A549 (cell line): Measurements from ENCODE around the gene SHANK2. TPM values are rescaled to one million over a fixed set of nuclear protein-coding genes. Genes with fewer than 3 reads are reported as not detected.

ENCODE experiments used
- ATAC-seq, 2 experiments: fragments of 200-7000 bp in 1 of 2; fragments of >200 bp in 1 of 2; cut with Nextera tagmentation in 1 of 2; cut with Tn5 transposase in 1 of 2; 3 replicates each; pipeline versions ENCODE4 v1.8.0 to v1.9.1; 2018 to 2020; ENCODE audit warnings: mild to moderate bottlenecking in 1 of 2, moderate library complexity in 1 of 2
- CTCF ChIA-PET: fragments of 300-600 bp; sonication (Branson Sonifier 250); formaldehyde crosslinking; extraction: SDS; loops from one replicate; lab custom pipeline; 2021; ENCODE audit warnings: antibody characterized with exemption, inconsistent platforms; lab: Yijun Ruan, JAX
- POLR2A ChIA-PET: fragments of 350-600 bp; formaldehyde crosslinking; extraction: SDS; loops from one replicate; lab custom pipeline; 2021; ENCODE audit warnings: antibody characterized with exemption, inconsistent platforms; lab: Yijun Ruan, JAX
- DNase-seq, 2 experiments: peaks; one replicate each; pipeline versions ENCODE4 v3.0.0 to v3.0.0-alpha.2; 2011 to 2016; ENCODE audit warnings: low read depth in 1 of 2, low spot score in 1 of 2
- FAIRE-seq: peaks from 2 replicates; lab custom pipeline; 2011; peaks lifted over from hg19 to GRCh38; lab: Jason Lieb, UNC
- H3K27ac ChIP-seq, 2 experiments: fragments of >200 bp; sonication (Bioruptor Twin); formaldehyde crosslinking; 3 replicates each; pipeline ENCODE4 v1.5.1; 2016 to 2017
- H3K4me1 ChIP-seq: fragments of >200 bp; sonication (Bioruptor Twin); formaldehyde crosslinking; 3 replicates; pipeline ENCODE4 v1.6.1; 2016
- H3K4me2 ChIP-seq: fragments of >200 bp; sonication (Bioruptor Twin); formaldehyde crosslinking; 3 replicates; pipeline ENCODE4 v1.6.1; 2016
- H3K4me3 ChIP-seq: fragments of >200 bp; sonication (Bioruptor Twin); formaldehyde crosslinking; 3 replicates; pipeline ENCODE4 v1.5.1; 2016
- H3K9me3 ChIP-seq: fragments of >200 bp; sonication (Bioruptor Twin); formaldehyde crosslinking; 3 replicates; pipeline ENCODE4 v1.6.1; 2016
- BCL3 ChIP-seq: fragments of >200 bp; sonication (Bioruptor Twin); formaldehyde crosslinking; IDR thresholded peaks from 3 replicates; pipeline ENCODE4 v1.6.1; 2016
- CEBPB ChIP-seq, 2 experiments: fragments of >200 bp in 1 of 2; sonication (Bioruptor Twin) in 1 of 2; formaldehyde crosslinking in 1 of 2; IDR thresholded peaks; 2 replicates each; pipeline ENCODE4 v1.6.1; 2012 to 2016
- EHF ChIP-seq: fragments of 250-450 bp; sonication (Bioruptor Pico); IDR thresholded peaks from 2 replicates; pipeline ENCODE4 v1.5.0; 2020; ENCODE audit warnings: mild to moderate bottlenecking
- EHMT2 ChIP-seq: fragments of 200-600 bp; sonication (generic); IDR thresholded peaks from 2 replicates; pipeline ENCODE4 v1.6.1; 2016; ENCODE audit warnings: antibody characterized with exemption, low read depth, mild to moderate bottlenecking, moderate library complexity
- EP300 ChIP-seq, 2 experiments: fragments of >200 bp; sonication (Bioruptor Twin); formaldehyde crosslinking; IDR thresholded peaks; 2 replicates in 1 of 2; 3 replicates in 1 of 2; pipeline ENCODE4 v1.6.1; 2016 to 2017
- FOSB ChIP-seq: fragments of 250-450 bp; sonication (Bioruptor Pico); IDR thresholded peaks from 2 replicates; pipeline ENCODE4 v1.5.0; 2020; ENCODE audit warnings: mild to moderate bottlenecking, moderate library complexity
- FOSL2 ChIP-seq, 2 experiments: fragments of 450-650 bp in 1 of 2; fragments of >200 bp in 1 of 2; sonication (Bioruptor Twin) in 1 of 2; formaldehyde crosslinking; IDR thresholded peaks; 2 replicates each; pipeline versions ENCODE4 v1.5.0 to v1.6.1; 2016 to 2020; ENCODE audit warnings: mild to moderate bottlenecking in 1 of 2, moderate library complexity in 1 of 2
- FOXS1 ChIP-seq: fragments of 250-450 bp; sonication (Bioruptor Pico); IDR thresholded peaks from 2 replicates; pipeline ENCODE4 v1.5.0; 2020; ENCODE audit warnings: mild to moderate bottlenecking, moderate library complexity
- GATA3 ChIP-seq: IDR thresholded peaks from 2 replicates; pipeline ENCODE4 v1.6.1; 2012; ENCODE audit warnings: borderline replicate concordance
- HES2 ChIP-seq: fragments of >200 bp; sonication (Bioruptor Twin); formaldehyde crosslinking; IDR thresholded peaks from 2 replicates; pipeline ENCODE4 v1.6.1; 2016
- HMGXB4 ChIP-seq: fragments of 250-450 bp; sonication (Bioruptor Pico); IDR thresholded peaks from 2 replicates; pipeline ENCODE4 v1.5.0; 2021; ENCODE audit warnings: mild to moderate bottlenecking, moderate library complexity, borderline replicate concordance
- HOXA7 ChIP-seq: fragments of 250-450 bp; sonication (Bioruptor Pico); IDR thresholded peaks from 2 replicates; pipeline ENCODE4 v1.5.0; 2020; ENCODE audit warnings: mild to moderate bottlenecking, moderate library complexity
- JUN ChIP-seq, 2 experiments: fragments of >200 bp; sonication (Bioruptor Twin); formaldehyde crosslinking; IDR thresholded peaks; 2 replicates in 1 of 2; 3 replicates in 1 of 2; pipeline ENCODE4 v1.6.1; 2016 to 2017
- KDM1A ChIP-seq: fragments of 200-600 bp; sonication (generic); IDR thresholded peaks from 2 replicates; pipeline ENCODE4 v1.6.1; 2016; ENCODE audit warnings: low read depth, mild to moderate bottlenecking
- MAX ChIP-seq: IDR thresholded peaks from 2 replicates; pipeline ENCODE4 v1.6.1; 2012
- NFE2L2 ChIP-seq: fragments of 150-350 bp; conservative IDR thresholded peaks from 2 replicates; pipeline ENCODE4 v1.6.1; 2014; ENCODE audit warnings: low read length
- PHF8 ChIP-seq: fragments of 200-600 bp; sonication (generic); IDR thresholded peaks from 2 replicates; pipeline ENCODE4 v1.6.1; 2016; ENCODE audit warnings: low read depth, mild to moderate bottlenecking, antibody characterized with exemption, moderate library complexity, borderline replicate concordance
- RFX5 ChIP-seq: fragments of 450-650 bp; IDR thresholded peaks from 2 replicates; pipeline ENCODE4 v1.7.1; 2014; ENCODE audit warnings: antibody characterized with exemption, mild to moderate bottlenecking, moderate library complexity
- ZNF302 ChIP-seq: fragments of 250-450 bp; sonication (Bioruptor Pico); IDR thresholded peaks from 2 replicates; pipeline ENCODE4 v1.9.0; 2021; ENCODE audit warnings: inconsistent platforms, mild to moderate bottlenecking, moderate library complexity
- WGBS: methylation state at CpG from one replicate; pipeline ENCODE4 v1.1.6; 2017; ENCODE audit errors: missing lambda C conversion rate; 5-methylcytosine and 5-hydroxymethylcytosine counted together
- polyA plus RNA-seq, 4 experiments: library from polyadenylated mRNA; depleted of rRNA in 3 of 4; stranded (reverse); fragments of >200 nt; fragmentation: RNase III in 1 of 4; extraction: RNeasy Plus Mini Kit Qiagen cat#74134 plus additional on column Dnase treatment in 1 of 4; gene quantifications; 2 replicates in 3 of 4; 3 replicates in 1 of 4; pipeline ENCODE4 v1.2.3, GENCODE V29; 2011 to 2017

Gene SHANK2
- polyA plus RNA-seq, 2 of the 4 experiments (the other 2 are of a cell fraction): 5.3 to 7.6 TPM

- Histone ChIP-seq H3K4me3 (no peak overlapping the region), H3K4me2 (no peak overlapping the region), H3K27ac (peak overlapping the region; percentile 74 to 80; a peak in 3 of 6 replicates), H3K9me3 (no peaks in the 10 kb centered on the region), H3K4me1 (peaks cover 28% of the 10 kb centered on the region)
- DNase-seq (no peak), ATAC-seq (no peak), FAIRE-seq (no peak)
- ChIA-PET POLR2A (no interaction called here), CTCF (interaction anchor here (7.3 kb wide), 1 partner anchor 9 kb away, joined by 77 read pairs; the partner anchor contains the start of gene SHANK2)
- TF ChIP-seq FOSB (CRISPR knock-in tag): no peak
- TF ChIP-seq NFE2L2: no peak
- TF ChIP-seq RFX5: no peak
- no peak for TF ChIP-seq PHF8
- TF ChIP-seq EHMT2: no peak
- no peak for TF ChIP-seq HMGXB4 (CRISPR knock-in tag)
- 80% methylated on average over 6 of the region's 6 CpGs for WGBS
These were observed 10.0 kb downstream of the SHANK2 start for GRCh38 chr11:71242391-71242790.

- no peak for FAIRE-seq
- POLR2A ChIA-PET: interaction anchor here (2.5 kb wide), 1 partner anchor 10 kb away, joined by 15 read pairs; the partner anchor contains the start of gene SHANK2
- H3K27ac ChIP-seq: peak overlapping the region; percentile 74 to 80
These were observed 10.6 kb downstream of the SHANK2 start for GRCh38 chr11:71241721-71242259.

GRCh38 chr11:71240865-71241691 lies 11.3 kb downstream of the SHANK2 start:
- FAIRE-seq (no peak), DNase-seq (peak; percentile 38 to 85), ATAC-seq (peak; percentile 82 to 85)
- ChIA-PET CTCF (interaction anchor here (0.7 to 7.3 kb wide), 4 partner anchors 10 to 102 kb away, joined by 3 to 77 read pairs (median 3); partner anchors contain the start of gene SHANK2), POLR2A (interaction anchor here (2.5 kb wide), 1 partner anchor 11 kb away, joined by 15 read pairs; the partner anchor contains the start of gene SHANK2)
- H3K4me3 ChIP-seq: peak overlapping the region; percentile 1; the same call in 1 of the 3 replicates
- 22% methylated on average over 17 of the region's 17 CpGs for WGBS
- TF ChIP-seq FOXS1 (CRISPR knock-in tag): no peak
- peak; percentile 68 for TF ChIP-seq GATA3
- TF ChIP-seq JUN (IDR thresholded peaks at IDR 0.05): peak; percentile 40 to 42; a peak in 3 of 5 replicates
- TF ChIP-seq FOSB (CRISPR knock-in tag): no peak
- TF ChIP-seq FOSL2 (IDR thresholded peaks at IDR 0.05): no peak
- TF ChIP-seq FOSL2 (CRISPR knock-in tag; IDR thresholded peaks at IDR 0.05): peak; percentile 42; the same call in 1 of the 2 replicates
- no peak for TF ChIP-seq NFE2L2
- TF ChIP-seq BCL3: peak; percentile 66; the same call in 1 of the 3 replicates
- TF ChIP-seq HES2: peak; percentile 54; the same call in 1 of the 2 replicates
- no peak for TF ChIP-seq ZNF302 (CRISPR knock-in tag)
- peak; percentile 95 to 96 for TF ChIP-seq CEBPB (IDR thresholded peaks at IDR 0.05)
- TF ChIP-seq EP300 (IDR thresholded peaks at IDR 0.05): peak; percentile 72 to 80; a peak in 3 of 5 replicates
- TF ChIP-seq MAX: no peak
- peak overlapping the region; percentile 74 to 80 for H3K27ac ChIP-seq
- no peaks in the 10 kb centered on the region for H3K9me3 ChIP-seq
- peak overlapping the region; percentile 65 for H3K4me2 ChIP-seq
- peaks cover 28% of the 10 kb centered on the region for H3K4me1 ChIP-seq

More at GRCh38 chr11:71241721-71242259, 10.6 kb downstream of the SHANK2 start:
- no peak overlapping the region for H3K4me3 ChIP-seq
- 96% methylated on average over 6 of the region's 6 CpGs for WGBS
- CTCF ChIA-PET: interaction anchor here (0.7 to 7.3 kb wide), 3 partner anchors 9 to 101 kb away, joined by 3 to 77 read pairs (median 3); partner anchors contain the start of gene SHANK2
- DNase-seq: no peak
- peak in 1 of 2 experiments; percentile 39; a peak in 1 of 6 replicates for ATAC-seq
- no peaks in the 10 kb centered on the region for H3K9me3 ChIP-seq
- peak overlapping the region; percentile 65 for H3K4me2 ChIP-seq
- peaks cover 28% of the 10 kb centered on the region for H3K4me1 ChIP-seq
- no peak for TF ChIP-seq EHF
- no peak for TF ChIP-seq HOXA7 (CRISPR knock-in tag)
- 0 out of 2 replicates have a peak, but pooled peaks have one; percentile 58 for TF ChIP-seq KDM1A
- TF ChIP-seq, all 56 proteins: peak for 1
